ENCODE data around the gene ZFPL1. TPM values are rescaled to one million over a fixed set of nuclear protein-coding genes. Genes with fewer than 3 reads are reported as not detected.
A peak's percentile ranks its signal among the peaks of the same experiment; 100 is the strongest.

ZFPL1 gene
- total RNA-seq, 3 donors from 2014 or later (not counting 1 experiment from before 2014, with no cell fraction given) = 49.8 to 60.2 (median 50.8) TPM

- H3K4me1 ChIP-seq (ENCODE audit: control insufficient read depth, insufficient read depth, low read length) = peaks cover 14% of the 10 kb centered on the region
- H3K36me3 ChIP-seq (ENCODE audit: control insufficient read depth, insufficient read depth, low read length) = peaks cover 21% of the 10 kb centered on the region
- Mint-ChIP-seq H3K4me3 (no peak overlapping the region), H3K36me3 (no peaks in the 10 kb centered on the region), H3K4me1 (peaks cover 0 to 17% of the 10 kb centered on the region in 2 donors), H3K9me3 (no peaks in the 10 kb centered on the region), H3K27me3 (ENCODE audit: low read depth in 2 of 2) (no peaks in the 10 kb centered on the region), H3K27ac (no peak overlapping the region)
- 98% methylated on average over 4 of the region's 6 CpGs for WGBS (ENCODE audit: insufficient coverage)
- no peak overlapping the region for H3K27ac ChIP-seq (ENCODE audit: low read length)
- no peak overlapping the region for H3K4me3 ChIP-seq (ENCODE audit: low read length)
- no peak for DNase-seq
- TF ChIP-seq, protein P1, sequence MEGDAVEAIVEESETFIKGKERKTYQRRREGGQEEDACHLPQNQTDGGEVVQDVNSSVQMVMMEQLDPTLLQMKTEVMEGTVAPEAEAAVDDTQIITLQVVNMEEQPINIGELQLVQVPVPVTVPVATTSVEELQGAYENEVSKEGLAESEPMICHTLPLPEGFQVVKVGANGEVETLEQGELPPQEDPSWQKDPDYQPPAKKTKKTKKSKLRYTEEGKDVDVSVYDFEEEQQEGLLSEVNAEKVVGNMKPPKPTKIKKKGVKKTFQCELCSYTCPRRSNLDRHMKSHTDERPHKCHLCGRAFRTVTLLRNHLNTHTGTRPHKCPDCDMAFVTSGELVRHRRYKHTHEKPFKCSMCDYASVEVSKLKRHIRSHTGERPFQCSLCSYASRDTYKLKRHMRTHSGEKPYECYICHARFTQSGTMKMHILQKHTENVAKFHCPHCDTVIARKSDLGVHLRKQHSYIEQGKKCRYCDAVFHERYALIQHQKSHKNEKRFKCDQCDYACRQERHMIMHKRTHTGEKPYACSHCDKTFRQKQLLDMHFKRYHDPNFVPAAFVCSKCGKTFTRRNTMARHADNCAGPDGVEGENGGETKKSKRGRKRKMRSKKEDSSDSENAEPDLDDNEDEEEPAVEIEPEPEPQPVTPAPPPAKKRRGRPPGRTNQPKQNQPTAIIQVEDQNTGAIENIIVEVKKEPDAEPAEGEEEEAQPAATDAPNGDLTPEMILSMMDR (IDR thresholded peaks at IDR 0.05) = no peak
- no peaks in the 10 kb centered on the region for H3K9me3 ChIP-seq (ENCODE audit: control insufficient read depth, insufficient read depth, low read length)
- intact Hi-C loops (cut with micrococcal nuclease) = no loop called here
- H3K27me3 ChIP-seq (ENCODE audit: control insufficient read depth, insufficient read depth, low read length) = no peaks in the 10 kb centered on the region
- no peak for ATAC-seq
Measured at GRCh38 chr11:65100674-65101350, 16.8 kb downstream of the ZFPL1 start.

- intact Hi-C loops (cut with micrococcal nuclease) = no loop called here
- 96% methylated on average over 8 of the region's 8 CpGs for WGBS (ENCODE audit: insufficient coverage)
- DNase-seq (no peak), ATAC-seq (no peak)
- no peaks in the 10 kb centered on the region for H3K36me3 Mint-ChIP-seq
- H3K27ac Mint-ChIP-seq = no peak overlapping the region
- Histone ChIP-seq H3K4me1 (ENCODE audit: control insufficient read depth, insufficient read depth, low read length) (peaks cover 2% of the 10 kb centered on the region), H3K9me3 (ENCODE audit: control insufficient read depth, insufficient read depth, low read length) (no peaks in the 10 kb centered on the region), H3K27ac (ENCODE audit: low read length) (no peak overlapping the region), H3K36me3 (ENCODE audit: control insufficient read depth, insufficient read depth, low read length) (peaks cover 21% of the 10 kb centered on the region), H3K4me3 (ENCODE audit: low read length) (no peak overlapping the region), H3K27me3 (ENCODE audit: control insufficient read depth, insufficient read depth, low read length) (no peaks in the 10 kb centered on the region)
- no peak overlapping the region for H3K4me3 Mint-ChIP-seq
- TF ChIP-seq, protein P1 (IDR thresholded peaks at IDR 0.05) = no peak
- no peaks in the 10 kb centered on the region for H3K9me3 Mint-ChIP-seq
- no peaks in the 10 kb centered on the region for H3K27me3 Mint-ChIP-seq (ENCODE audit: low read depth in 2 of 2)
- peaks cover 0 to 27% of the 10 kb centered on the region in 2 donors for H3K4me1 Mint-ChIP-seq
Measured at GRCh38 chr11:65102142-65103095, 18.4 kb downstream of the ZFPL1 start.

DNA sequence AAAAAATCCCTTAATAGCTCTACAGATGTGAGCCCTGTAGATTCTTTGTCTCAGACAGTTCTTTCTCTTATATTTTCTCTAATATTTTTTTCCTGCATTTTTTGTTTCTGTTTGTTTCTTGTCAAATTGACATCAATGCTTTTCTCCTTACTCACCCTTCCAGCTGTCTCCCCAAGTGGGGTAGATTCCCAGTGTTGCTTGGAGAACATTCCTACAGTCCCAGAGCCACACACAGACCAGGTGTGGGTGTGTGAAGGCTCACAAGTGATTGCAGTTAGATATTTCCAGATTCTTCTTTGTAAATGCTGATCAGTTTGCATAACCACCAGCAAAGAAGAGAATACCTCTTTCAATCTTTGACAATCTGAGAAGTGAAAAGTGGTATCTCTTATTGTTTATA lies 19.5 kb downstream of the ZFPL1 start:
- no peaks in the 10 kb centered on the region for H3K9me3 ChIP-seq (ENCODE audit: control insufficient read depth, insufficient read depth, low read length)
- H3K36me3 ChIP-seq (ENCODE audit: control insufficient read depth, insufficient read depth, low read length) = peaks cover 21% of the 10 kb centered on the region
- TF ChIP-seq, protein P1 (IDR thresholded peaks at IDR 0.05) = no peak
- peaks cover 0 to 23% of the 10 kb centered on the region in 2 donors for H3K4me1 Mint-ChIP-seq
- intact Hi-C loops (cut with micrococcal nuclease) = no loop called here
- ATAC-seq = no peak
- H3K27ac Mint-ChIP-seq = peak overlapping the region; percentile 5 to 15
- no peak overlapping the region for H3K4me3 Mint-ChIP-seq
- no peaks in the 10 kb centered on the region for H3K9me3 Mint-ChIP-seq
- no peaks in the 10 kb centered on the region for H3K4me1 ChIP-seq (ENCODE audit: control insufficient read depth, insufficient read depth, low read length)
- no peak for DNase-seq
- H3K27ac ChIP-seq (ENCODE audit: low read length) = no peak overlapping the region
- H3K36me3 Mint-ChIP-seq = no peaks in the 10 kb centered on the region
- H3K4me3 ChIP-seq (ENCODE audit: low read length) = no peak overlapping the region
- no peaks in the 10 kb centered on the region for H3K27me3 Mint-ChIP-seq (ENCODE audit: low read depth in 2 of 2)
- H3K27me3 ChIP-seq (ENCODE audit: control insufficient read depth, insufficient read depth, low read length) = no peaks in the 10 kb centered on the region
